ENCODE data around the gene MYRFL. TPM values are rescaled to one million over a fixed set of nuclear protein-coding genes. Genes with fewer than 3 reads are reported as not detected.

The MYRFL gene
- total RNA-seq, 4 donors from 2014 or later: 0.27 to 3.3 (median 1.5) TPM

- WGBS, 2 donors: 34 to 44% methylated on average over 5 of the region's 5 CpGs
- TF ChIP-seq CTCF (IDR thresholded peaks at IDR 0.05) (no peak), POLR2A (IDR thresholded peaks at IDR 0.05) (no peak)
- intact Hi-C loops (cut with DNase I; ENCODE audit: low total_unique reads): no loop called here
- DNase-seq (ENCODE audit: low spot score in 2 of 2): no peak
- H3K4me3 ChIP-seq (ENCODE audit: low read depth, poor library complexity, severe bottlenecking): no peak overlapping the region
Measured at GRCh38 chr12:69981881-69982475, 157.0 kb downstream of the MYRFL start.

- 86% methylated on average over 7 of the region's 7 CpGs for WGBS, 2 donors
- DNase-seq (ENCODE audit: low spot score in 2 of 2): no peak
- TF ChIP-seq CTCF (IDR thresholded peaks at IDR 0.05) (no peak), POLR2A (IDR thresholded peaks at IDR 0.05) (no peak)
- intact Hi-C loops (cut with DNase I; ENCODE audit: low total_unique reads): no loop called here
- H3K4me3 ChIP-seq (ENCODE audit: low read depth, poor library complexity, severe bottlenecking): no peak overlapping the region
Measured at GRCh38 chr12:69984241-69984640, 159.2 kb downstream of the MYRFL start.

DNA sequence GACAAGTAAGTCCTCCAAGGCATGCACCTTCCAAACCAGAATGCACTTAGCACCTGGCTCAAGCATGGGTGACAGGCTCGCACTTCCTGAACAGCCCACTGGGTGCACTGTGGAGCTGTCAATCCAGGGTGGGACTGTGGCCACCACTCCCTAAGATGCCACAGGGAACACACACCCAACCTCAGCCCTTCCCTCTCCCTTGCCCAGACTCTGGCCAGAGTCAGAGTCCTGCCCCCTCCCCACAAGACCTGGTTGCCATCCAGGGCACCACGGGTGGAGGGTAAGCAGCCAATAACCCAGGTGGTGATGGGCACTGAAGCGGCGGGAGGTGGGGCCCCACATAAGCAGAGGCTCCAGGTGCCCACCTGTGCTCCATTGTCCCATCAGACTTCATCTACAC, 160.6 kb downstream of the MYRFL start:
- DNase-seq (ENCODE audit: low spot score in 2 of 2): no peak
- TF ChIP-seq CTCF (IDR thresholded peaks at IDR 0.05) (no peak), POLR2A (IDR thresholded peaks at IDR 0.05) (no peak)

GRCh38 chr12:69986114-69986513, 161.1 kb downstream of the MYRFL start:
- no peak for DNase-seq (ENCODE audit: low spot score in 2 of 2)
- 94 to 96% methylated on average over 3 of the region's 3 CpGs for WGBS, 2 donors
- TF ChIP-seq POLR2A (IDR thresholded peaks at IDR 0.05) (no peak), CTCF (IDR thresholded peaks at IDR 0.05) (no peak)
- H3K4me3 ChIP-seq (ENCODE audit: low read depth, poor library complexity, severe bottlenecking): no peak overlapping the region
- intact Hi-C loops (cut with DNase I; ENCODE audit: low total_unique reads): no loop called here

More for the DNA sequence above, 160.6 kb downstream of the MYRFL start:
- H3K4me3 ChIP-seq (ENCODE audit: low read depth, poor library complexity, severe bottlenecking): no peak overlapping the region
- WGBS, 2 donors: 73 to 95% methylated on average over 4 of the region's 4 CpGs
- intact Hi-C loops (cut with DNase I; ENCODE audit: low total_unique reads): no loop called here

- intact Hi-C loops (cut with DNase I; ENCODE audit: low total_unique reads): no loop called here
Measured at GRCh38 chr12:69987579-69988091, 162.6 kb downstream of the MYRFL start.

More at GRCh38 chr12:69987579-69988091, 162.6 kb downstream of the MYRFL start:
- WGBS, 2 donors: 3 to 6% methylated on average over 2 of the region's 2 CpGs
- peak in 1 of 2 donors; percentile 59 for DNase-seq (ENCODE audit: low spot score in 2 of 2)
- no peak overlapping the region for H3K4me3 ChIP-seq (ENCODE audit: low read depth, poor library complexity, severe bottlenecking)
- no peak for TF ChIP-seq CTCF (IDR thresholded peaks at IDR 0.05)
- TF ChIP-seq POLR2A (IDR thresholded peaks at IDR 0.05): no peak

All from lower leg skin (tissue), 4 donors.